ENCODE measurements around the gene ANKS1A.

- TF ChIP-seq CTCF (conservative IDR thresholded peaks at IDR 0.05; ENCODE audit: low read depth, low read length) (no peak), POLR2A (IDR thresholded peaks at IDR 0.05; ENCODE audit: low read depth, low read length) (no peak), RFX5 (IDR thresholded peaks at IDR 0.05; ENCODE audit: low read depth, low read length) (no peak), CHD1 (IDR thresholded peaks at IDR 0.05; ENCODE audit: low read depth, low read length) (no peak), ELK1 (IDR thresholded peaks at IDR 0.05; ENCODE audit: borderline replicate concordance, low read depth, low read length) (no peak), RCOR1 (IDR thresholded peaks at IDR 0.05; ENCODE audit: insufficient replicate concordance, low read length) (no peak), RAD21 (IDR thresholded peaks at IDR 0.05; ENCODE audit: low read length) (no peak), CEBPB (IDR thresholded peaks at IDR 0.05; ENCODE audit: low read depth, low read length) (no peak), MAZ (IDR thresholded peaks at IDR 0.05; ENCODE audit: borderline replicate concordance, low read depth, low read length) (no peak), FOS (IDR thresholded peaks at IDR 0.05; ENCODE audit: low read depth, low read length) (no peak), MXI1 (IDR thresholded peaks at IDR 0.05; ENCODE audit: borderline replicate concordance, low read depth, low read length) (no peak), SMC3 (IDR thresholded peaks at IDR 0.05; ENCODE audit: low read depth, low read length) (no peak)
These were observed 126.9 kb downstream of the ANKS1A start for GRCh38 chr6:35015996-35016395.

Data from IMR-90 (cell line).